Left ventricle myocardium inferior (tissue), 1 donor: ENCODE data around the gene C6orf52. TPM values are rescaled to one million over a fixed set of nuclear protein-coding genes. Genes with fewer than 3 reads are reported as not detected.

Experiments
- DNase-seq: peaks from one replicate; pipeline ENCODE4 v3.0.0-alpha.2; 2020
- H3K27ac ChIP-seq: fragments of 200-600 bp; replicated peaks from 2 replicates; pipeline ENCODE4 v1.8.0; 2021
- H3K27me3 ChIP-seq: fragments of 200-600 bp; 2 replicates; pipeline ENCODE4 v1.8.0; 2021; ENCODE audit warnings: low read depth
- H3K36me3 ChIP-seq: fragments of 200-600 bp; 2 replicates; pipeline ENCODE4 v1.8.0; 2021
- H3K4me1 ChIP-seq: fragments of 200-600 bp; 2 replicates; pipeline ENCODE4 v1.8.0; 2021
- H3K4me3 ChIP-seq: fragments of 200-600 bp; 2 replicates; pipeline ENCODE4 v1.8.0; 2021; ENCODE audit warnings: mild to moderate bottlenecking, moderate library complexity
- H3K9me3 ChIP-seq: fragments of 200-600 bp; replicated peaks from 2 replicates; pipeline ENCODE4 v1.8.0; 2021
- intact Hi-C: fragments of 100-400 bp; cut with micrococcal nuclease; formaldehyde crosslinking; loops from one replicate; pipeline ENCODE4 v1.11.0; 2022
- total RNA-seq: library from RNA; stranded (reverse); fragmentation: NEBNext Ultra II Directional; extraction: Animal tissue kit (Norgen Biotek cat#: 25700); gene quantifications from one replicate; pipeline ENCODE4 v1.2.1, GENCODE V29; 2021
- TF ChIP-seq, protein P1 (sequence below): fragments of 200-600 bp; IDR thresholded peaks from 2 replicates; pipeline ENCODE4 v1.8.0; 2021; ENCODE audit warnings: antibody characterized with exemption, mild to moderate bottlenecking, borderline replicate concordance
- donor health status: DM: no; HTN: yes; CAD: no; lungs with severe emphysema.

C6orf52 gene
- total RNA-seq, 1 donor from 2014 or later, result 1.5 TPM

DNA sequence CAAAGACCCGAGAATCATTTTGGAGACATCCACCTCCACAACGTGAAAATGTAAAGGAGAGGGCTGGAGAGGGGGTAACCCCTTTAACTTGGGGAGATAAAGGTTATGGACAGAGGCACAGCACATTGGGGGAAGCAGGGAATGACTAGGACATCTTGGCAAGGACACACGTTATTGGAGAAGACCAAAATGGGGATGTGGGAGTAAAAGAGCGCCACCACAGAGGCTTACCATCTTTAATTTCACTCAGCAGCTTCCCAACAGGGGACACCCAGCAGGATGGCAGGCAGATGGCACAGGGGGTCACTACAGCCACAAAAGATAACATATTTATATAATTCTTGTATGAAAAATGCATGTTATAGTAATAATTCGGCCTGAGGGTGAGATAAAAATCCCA lies 9.8 kb downstream of the C6orf52 start:
- H3K27ac ChIP-seq, result no peak overlapping the region
- TF ChIP-seq, protein P1, sequence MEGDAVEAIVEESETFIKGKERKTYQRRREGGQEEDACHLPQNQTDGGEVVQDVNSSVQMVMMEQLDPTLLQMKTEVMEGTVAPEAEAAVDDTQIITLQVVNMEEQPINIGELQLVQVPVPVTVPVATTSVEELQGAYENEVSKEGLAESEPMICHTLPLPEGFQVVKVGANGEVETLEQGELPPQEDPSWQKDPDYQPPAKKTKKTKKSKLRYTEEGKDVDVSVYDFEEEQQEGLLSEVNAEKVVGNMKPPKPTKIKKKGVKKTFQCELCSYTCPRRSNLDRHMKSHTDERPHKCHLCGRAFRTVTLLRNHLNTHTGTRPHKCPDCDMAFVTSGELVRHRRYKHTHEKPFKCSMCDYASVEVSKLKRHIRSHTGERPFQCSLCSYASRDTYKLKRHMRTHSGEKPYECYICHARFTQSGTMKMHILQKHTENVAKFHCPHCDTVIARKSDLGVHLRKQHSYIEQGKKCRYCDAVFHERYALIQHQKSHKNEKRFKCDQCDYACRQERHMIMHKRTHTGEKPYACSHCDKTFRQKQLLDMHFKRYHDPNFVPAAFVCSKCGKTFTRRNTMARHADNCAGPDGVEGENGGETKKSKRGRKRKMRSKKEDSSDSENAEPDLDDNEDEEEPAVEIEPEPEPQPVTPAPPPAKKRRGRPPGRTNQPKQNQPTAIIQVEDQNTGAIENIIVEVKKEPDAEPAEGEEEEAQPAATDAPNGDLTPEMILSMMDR, result no peak
- H3K9me3 ChIP-seq, result no peaks in the 10 kb centered on the region
- H3K4me1 ChIP-seq, result no peaks in the 10 kb centered on the region
- no peak for DNase-seq
- intact Hi-C loops, result no loop called here
- no peak overlapping the region for H3K4me3 ChIP-seq
- no peaks in the 10 kb centered on the region for H3K36me3 ChIP-seq
- H3K27me3 ChIP-seq, result peaks cover 3% of the 10 kb centered on the region

DNA sequence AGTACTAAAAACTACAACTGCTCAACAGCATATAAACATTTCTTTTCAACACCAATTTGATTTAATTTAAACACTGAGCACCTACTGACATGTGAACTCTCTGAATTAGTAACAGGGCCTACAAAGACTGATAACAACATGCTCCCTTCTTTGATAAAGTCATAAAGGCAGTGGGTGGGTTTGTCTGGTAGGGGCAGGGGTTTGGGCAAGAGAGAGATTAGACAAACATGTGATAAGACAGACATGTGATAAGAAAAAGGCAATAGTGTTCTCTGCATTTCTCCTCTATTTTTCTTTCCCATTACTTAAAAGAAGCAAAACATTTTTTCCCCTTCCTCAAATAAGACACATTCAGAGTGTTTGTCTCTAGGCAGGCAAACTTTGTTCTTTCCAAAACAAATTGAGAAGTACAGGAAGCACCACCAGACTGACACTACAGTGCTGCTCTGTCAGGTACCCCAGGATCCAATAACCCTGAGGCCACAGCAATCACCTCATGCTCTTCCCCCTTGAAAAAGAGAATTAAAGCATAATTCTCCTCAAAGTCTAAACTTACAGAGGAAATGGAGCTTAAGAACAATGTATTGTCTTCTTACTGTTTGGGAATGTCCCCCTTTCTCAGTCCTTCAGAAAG lies 11.9 kb downstream of the C6orf52 start:
- DNase-seq, result no peak
- Histone ChIP-seq H3K27me3 (peaks cover under 1% of the 10 kb centered on the region), H3K4me1 (no peaks in the 10 kb centered on the region), H3K27ac (no peak overlapping the region), H3K9me3 (no peaks in the 10 kb centered on the region), H3K4me3 (no peak overlapping the region), H3K36me3 (no peaks in the 10 kb centered on the region)
- TF ChIP-seq, protein P1, result no peak
- intact Hi-C loops, result no loop called here

DNA sequence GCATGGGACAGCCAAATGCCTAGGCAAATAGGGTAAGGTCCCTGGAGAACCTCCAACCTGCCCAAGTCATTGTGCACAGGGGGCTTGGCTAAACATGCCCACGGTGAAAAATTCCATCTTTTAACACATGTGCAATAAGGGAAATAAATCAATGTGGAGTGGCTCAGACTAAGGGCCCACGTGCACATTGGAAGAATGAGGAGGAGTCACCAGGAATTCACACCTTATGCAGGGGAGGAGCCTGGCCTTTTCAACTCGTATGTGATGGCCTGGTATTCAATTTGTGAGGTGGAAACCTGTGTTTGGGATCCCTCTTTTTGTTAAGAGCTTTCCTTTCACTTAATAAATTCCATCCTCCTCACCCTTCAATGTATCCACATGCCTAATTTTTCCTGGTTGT lies 12.6 kb downstream of the C6orf52 start:
- DNase-seq, result no peak
- Histone ChIP-seq H3K4me1 (no peaks in the 10 kb centered on the region), H3K4me3 (no peak overlapping the region), H3K9me3 (no peaks in the 10 kb centered on the region), H3K27me3 (no peaks in the 10 kb centered on the region), H3K27ac (no peak overlapping the region), H3K36me3 (no peaks in the 10 kb centered on the region)
- TF ChIP-seq, protein P1, result no peak
- intact Hi-C loops, result no loop called here

DNA sequence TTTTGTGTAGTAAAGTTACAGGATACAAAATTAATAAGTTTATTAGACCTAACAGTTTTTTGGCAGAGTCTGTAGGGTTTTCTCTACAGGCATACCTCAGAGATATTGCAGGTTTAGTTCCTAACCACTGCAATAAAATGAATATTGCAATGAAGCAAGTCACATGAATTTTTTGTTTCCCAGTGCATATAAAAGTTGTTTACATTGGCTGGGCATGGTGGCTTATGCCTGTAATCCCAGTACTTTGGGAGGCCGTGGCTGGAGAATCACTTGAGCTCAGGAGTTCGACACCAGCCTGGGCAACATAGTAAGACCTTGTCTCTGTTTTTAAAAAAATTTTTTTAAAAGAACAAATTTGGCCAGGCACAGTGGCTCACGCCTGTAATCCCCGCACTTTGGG lies 16.0 kb downstream of the C6orf52 start:
- H3K36me3 ChIP-seq, result no peaks in the 10 kb centered on the region
- no peaks in the 10 kb centered on the region for H3K27me3 ChIP-seq
- no peak for DNase-seq
- TF ChIP-seq, protein P1, result no peak
- no peaks in the 10 kb centered on the region for H3K9me3 ChIP-seq
- H3K4me3 ChIP-seq, result no peak overlapping the region
- H3K27ac ChIP-seq, result no peak overlapping the region
- intact Hi-C loops, result no loop called here
- H3K4me1 ChIP-seq, result no peaks in the 10 kb centered on the region

DNA sequence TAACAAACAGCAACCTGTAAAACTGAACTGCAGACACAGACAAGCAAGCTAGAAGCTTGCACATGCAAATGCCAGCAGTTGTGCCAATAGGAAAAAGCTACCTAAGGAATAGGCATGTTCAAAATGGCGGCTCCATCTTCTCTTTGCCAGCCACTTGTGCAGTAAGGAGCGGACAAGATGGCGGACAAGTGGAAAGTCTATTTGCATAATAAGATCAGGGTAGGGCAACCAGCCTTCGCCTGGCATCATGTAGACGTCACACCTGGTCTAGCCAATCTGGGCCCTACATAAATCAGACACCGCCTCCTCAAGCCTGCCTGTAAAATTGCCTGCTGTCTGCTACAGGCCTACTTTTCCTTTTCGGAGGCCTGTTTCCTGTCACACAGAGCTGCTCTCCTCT lies 18.0 kb downstream of the C6orf52 start:
- Histone ChIP-seq H3K4me1 (no peaks in the 10 kb centered on the region), H3K27me3 (no peaks in the 10 kb centered on the region), H3K27ac (no peak overlapping the region), H3K36me3 (no peaks in the 10 kb centered on the region), H3K9me3 (no peaks in the 10 kb centered on the region), H3K4me3 (no peak overlapping the region)
- TF ChIP-seq, protein P1, result no peak
- no peak for DNase-seq
- intact Hi-C loops, result no loop called here
